Measurements from ENCODE around the gene CLSTN2. TPM values are rescaled to one million over a fixed set of nuclear protein-coding genes. Genes with fewer than 3 reads are reported as not detected.

CLSTN2 gene
- total RNA-seq, 1 donor from 2014 or later, result 7.1 TPM

- peak; percentile 67 for DNase-seq (ENCODE audit: low spot score)
Observed at GRCh38 chr3:140093742-140094141, 158.8 kb downstream of the CLSTN2 start.

GRCh38 chr3:140094487-140094886 lies 159.5 kb downstream of the CLSTN2 start:
- no peak for DNase-seq (ENCODE audit: low spot score)

- no peak for DNase-seq (ENCODE audit: low spot score)
Observed at GRCh38 chr3:140096037-140096436, 161.1 kb downstream of the CLSTN2 start.

GRCh38 chr3:140097874-140098635 lies 163.1 kb downstream of the CLSTN2 start:
- no peak for DNase-seq (ENCODE audit: low spot score)

- no peak for DNase-seq (ENCODE audit: low spot score)
Observed at GRCh38 chr3:140100479-140100878, 165.5 kb downstream of the CLSTN2 start.

- no peak for DNase-seq (ENCODE audit: low spot score)
Observed at GRCh38 chr3:140103166-140103565, 168.2 kb downstream of the CLSTN2 start.

- no peak for DNase-seq (ENCODE audit: low spot score)
Observed at GRCh38 chr3:140103986-140104645, 169.1 kb downstream of the CLSTN2 start.

GRCh38 chr3:140113996-140114788 lies 179.2 kb downstream of the CLSTN2 start:
- no peak for DNase-seq (ENCODE audit: low spot score)

GRCh38 chr3:140114789-140115080 lies 179.8 kb downstream of the CLSTN2 start:
- no peak for DNase-seq (ENCODE audit: low spot score)

GRCh38 chr3:140117096-140117526 lies 182.1 kb downstream of the CLSTN2 start:
- DNase-seq (ENCODE audit: low spot score), result no peak

GRCh38 chr3:140122183-140122582 lies 187.2 kb downstream of the CLSTN2 start:
- DNase-seq (ENCODE audit: low spot score), result no peak

GRCh38 chr3:140128217-140128616 lies 193.2 kb downstream of the CLSTN2 start:
- DNase-seq (ENCODE audit: low spot score), result no peak

- peak; percentile 43 for DNase-seq (ENCODE audit: low spot score)
Observed at GRCh38 chr3:140128631-140129030, 193.6 kb downstream of the CLSTN2 start.

GRCh38 chr3:140129768-140130284 lies 194.8 kb downstream of the CLSTN2 start:
- DNase-seq (ENCODE audit: low spot score), result no peak

GRCh38 chr3:140131895-140132294 lies 196.9 kb downstream of the CLSTN2 start:
- DNase-seq (ENCODE audit: low spot score), result no peak

- no peak for DNase-seq (ENCODE audit: low spot score)
Observed at GRCh38 chr3:140134231-140134965, 199.4 kb downstream of the CLSTN2 start.

- no peak for DNase-seq (ENCODE audit: low spot score)
Observed at GRCh38 chr3:140135461-140135860, 200.5 kb downstream of the CLSTN2 start.

GRCh38 chr3:140143367-140144069 lies 208.5 kb downstream of the CLSTN2 start:
- no peak for DNase-seq (ENCODE audit: low spot score)

GRCh38 chr3:140145528-140145927 lies 210.5 kb downstream of the CLSTN2 start:
- no peak for DNase-seq (ENCODE audit: low spot score)

GRCh38 chr3:140146668-140147067 lies 211.7 kb downstream of the CLSTN2 start:
- DNase-seq (ENCODE audit: low spot score), result no peak

GRCh38 chr3:140147965-140148490 lies 213.0 kb downstream of the CLSTN2 start:
- DNase-seq (ENCODE audit: low spot score), result no peak

Measured in mucosa of gallbladder (tissue), 1 donor.